Adipose tissue (tissue), 3 donors: ENCODE results near the gene GPS1. TPM values are rescaled to one million over a fixed set of nuclear protein-coding genes. Genes with fewer than 3 reads are reported as not detected.

Experiments
- H3K27ac ChIP-seq: one replicate; pipeline ENCODE4 v1.5.1; 2013; ENCODE audit warnings: low read depth, low read length
- WGBS, 3 donors: extraction: QIAGEN DNeasy Blood & Tissue Kit; methylation state at CpG; one replicate each; pipeline ENCODE4 v1.1.7; 2013; 5-methylcytosine and 5-hydroxymethylcytosine counted together
- polyA plus RNA-seq, 3 donors: library from polyadenylated mRNA; stranded (reverse); fragments of 200-250 nt; gene quantifications; one replicate each; pipeline ENCODE4 v1.2.3, GENCODE V29; 2013
- donor health status: healthy with polysubstance abuse.
- donor health status: Bipolar disorder and iron deficiency.
- donor health status: healthy.

The GPS1 gene
- polyA plus RNA-seq, 3 donors = 58.9 to 89.2 (median 77.5) TPM

- 90 to 91% (median 90%) methylated on average over 23 of the region's 23 CpGs for WGBS, 3 donors
- no peak overlapping the region for H3K27ac ChIP-seq
These were observed 40.4 kb downstream of the GPS1 start for GRCh38 chr17:82092094-82092586.

- WGBS, 3 donors = 83 to 93% (median 93%) methylated on average over 15 to 20 of the region's 20 CpGs
- no peak overlapping the region for H3K27ac ChIP-seq
These were observed 40.9 kb downstream of the GPS1 start for GRCh38 chr17:82092628-82092994.

GRCh38 chr17:82092995-82093751, 41.5 kb downstream of the GPS1 start:
- no peak overlapping the region for H3K27ac ChIP-seq
- WGBS, 3 donors = 87 to 96% (median 91%) methylated on average over 36 to 40 of the region's 40 CpGs

- WGBS, 3 donors = 85 to 94% (median 86%) methylated on average over 33 to 37 of the region's 37 CpGs
- H3K27ac ChIP-seq = no peak overlapping the region
These were observed 43.5 kb downstream of the GPS1 start for GRCh38 chr17:82094931-82095776.

GRCh38 chr17:82095777-82096708, 44.3 kb downstream of the GPS1 start:
- no peak overlapping the region for H3K27ac ChIP-seq

GRCh38 chr17:82096709-82097183, 45.0 kb downstream of the GPS1 start:
- H3K27ac ChIP-seq = no peak overlapping the region
- 59 to 71% (median 59%) methylated on average over 8 of the region's 8 CpGs for WGBS, 3 donors

More at GRCh38 chr17:82095777-82096708, 44.3 kb downstream of the GPS1 start:
- 74 to 93% (median 85%) methylated on average over 34 to 35 of the region's 35 CpGs for WGBS, 3 donors

- 1 to 2% (median 2%) methylated on average over 57 to 77 of the region's 77 CpGs for WGBS, 3 donors
- peak overlapping the region; percentile 34 for H3K27ac ChIP-seq
These were observed 45.7 kb downstream of the GPS1 start for GRCh38 chr17:82097184-82097918.

GRCh38 chr17:82097919-82098168, 46.1 kb downstream of the GPS1 start:
- 0 to 1% (median 0%) methylated on average over 11 to 36 of the region's 36 CpGs for WGBS, 3 donors

GRCh38 chr17:82098169-82098938, 46.7 kb downstream of the GPS1 start, which contains the start of gene FASN:
Gene FASN, minus strand, starts transcription at chr17:82098236. Its CDS starts 1,791 bp downstream, at chr17:82096445.
- H3K27ac ChIP-seq = peak within 1 kb of the TSS; percentile 71
- WGBS, 3 donors = 0% methylated on average over 68 to 123 of the region's 124 CpGs

More at GRCh38 chr17:82097919-82098168, 46.1 kb downstream of the GPS1 start:
- H3K27ac ChIP-seq = peak overlapping the region; percentile 34

- WGBS, 3 donors = 11 to 21% (median 13%) methylated on average over 56 to 78 of the region's 80 CpGs
- peak overlapping the region; percentile 38 for H3K27ac ChIP-seq
These were observed 47.5 kb downstream of the GPS1 start for GRCh38 chr17:82098939-82099763.

- H3K27ac ChIP-seq = no peak overlapping the region
- 89 to 92% (median 91%) methylated on average over 35 of the region's 35 CpGs for WGBS, 3 donors
These were observed 49.0 kb downstream of the GPS1 start for GRCh38 chr17:82100502-82101298.

GRCh38 chr17:82101301-82101715, 49.6 kb downstream of the GPS1 start:
- WGBS, 3 donors = 57 to 75% (median 72%) methylated on average over 9 to 10 of the region's 10 CpGs
- no peak overlapping the region for H3K27ac ChIP-seq

- H3K27ac ChIP-seq = no peak overlapping the region
- 60 to 69% (median 61%) methylated on average over 18 of the region's 18 CpGs for WGBS, 3 donors
These were observed 50.3 kb downstream of the GPS1 start for GRCh38 chr17:82101767-82102679.
